Measurements from ENCODE around the gene SAMD11. TPM values are rescaled to one million over a fixed set of nuclear protein-coding genes. Genes with fewer than 3 reads are reported as not detected.

SAMD11 gene
- total RNA-seq, 2 donors from 2014 or later: 5.1 to 7.5 TPM

DNA sequence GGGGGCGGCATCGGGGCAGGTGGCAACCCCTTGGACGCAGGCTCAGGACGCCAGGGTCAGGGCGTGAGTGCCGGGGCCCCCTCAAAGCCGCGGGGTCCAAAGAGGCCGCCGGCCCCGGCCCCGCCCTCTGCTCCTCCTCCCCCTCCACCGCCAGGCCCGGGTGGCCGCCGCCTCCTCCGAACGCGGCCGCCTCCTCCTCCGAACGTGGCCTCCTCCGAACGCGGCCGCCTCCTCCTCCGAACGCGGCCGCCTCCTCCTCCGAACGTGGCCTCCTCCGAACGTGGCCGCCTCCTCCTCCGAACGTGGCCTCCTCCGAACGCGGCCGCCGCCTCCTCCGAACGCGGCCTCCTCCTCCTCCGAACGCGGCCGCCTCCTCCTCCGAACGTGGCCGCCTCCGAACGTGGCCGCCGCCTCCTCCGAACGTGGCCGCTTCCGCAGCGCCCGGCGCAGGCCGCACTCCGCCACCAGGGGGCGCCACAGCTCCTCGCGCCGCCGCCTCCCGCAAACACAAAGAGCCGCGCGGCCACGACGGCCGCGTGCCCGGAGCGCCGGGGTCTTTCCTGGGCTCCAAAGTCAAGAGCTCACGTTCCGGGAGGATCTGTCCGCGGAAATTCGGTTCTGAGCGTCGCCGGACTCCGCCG is 19.3 kb upstream of the SAMD11 start:
- intact Hi-C loops (cut with DNase I): no loop called here
- ATAC-seq (peak; percentile 90 to 91), DNase-seq (peak; percentile 84)

DNA sequence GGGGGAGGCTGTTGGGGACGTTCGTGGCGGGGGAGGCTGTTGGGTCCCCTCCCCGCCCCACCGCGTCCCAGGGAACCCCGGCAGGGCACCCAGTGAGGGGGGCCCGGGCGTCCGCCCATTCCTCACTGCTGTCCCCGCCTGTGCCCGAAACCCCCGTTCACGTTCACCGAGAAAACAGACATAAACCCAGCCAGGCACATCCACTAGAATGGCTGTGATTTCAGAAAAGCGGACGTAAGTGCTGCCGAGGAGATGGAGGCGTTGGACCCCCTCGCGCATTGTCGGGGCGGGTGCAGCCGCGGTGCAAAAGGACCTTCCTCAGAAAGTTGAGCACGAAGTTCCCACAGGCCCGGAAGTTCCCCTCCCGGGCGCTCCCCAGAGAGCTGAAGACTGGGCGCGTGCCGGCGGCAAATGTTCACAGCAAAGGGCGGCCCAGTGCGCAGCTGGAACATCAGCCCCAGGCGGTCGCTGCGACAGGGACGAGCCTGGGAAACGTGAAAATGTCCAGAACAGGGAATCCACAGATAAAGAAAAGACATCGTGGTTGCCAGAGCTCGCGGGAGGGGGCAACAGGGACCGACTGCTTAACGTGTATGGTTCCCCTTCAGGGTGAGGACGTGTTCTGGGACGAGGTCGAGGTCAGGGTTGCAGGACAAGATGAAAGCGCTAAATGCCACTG is 18.5 kb upstream of the SAMD11 start:
- DNase-seq (peak; percentile 66), ATAC-seq (peak; percentile 41 to 61)
- intact Hi-C loops (cut with DNase I): no loop called here

DNA sequence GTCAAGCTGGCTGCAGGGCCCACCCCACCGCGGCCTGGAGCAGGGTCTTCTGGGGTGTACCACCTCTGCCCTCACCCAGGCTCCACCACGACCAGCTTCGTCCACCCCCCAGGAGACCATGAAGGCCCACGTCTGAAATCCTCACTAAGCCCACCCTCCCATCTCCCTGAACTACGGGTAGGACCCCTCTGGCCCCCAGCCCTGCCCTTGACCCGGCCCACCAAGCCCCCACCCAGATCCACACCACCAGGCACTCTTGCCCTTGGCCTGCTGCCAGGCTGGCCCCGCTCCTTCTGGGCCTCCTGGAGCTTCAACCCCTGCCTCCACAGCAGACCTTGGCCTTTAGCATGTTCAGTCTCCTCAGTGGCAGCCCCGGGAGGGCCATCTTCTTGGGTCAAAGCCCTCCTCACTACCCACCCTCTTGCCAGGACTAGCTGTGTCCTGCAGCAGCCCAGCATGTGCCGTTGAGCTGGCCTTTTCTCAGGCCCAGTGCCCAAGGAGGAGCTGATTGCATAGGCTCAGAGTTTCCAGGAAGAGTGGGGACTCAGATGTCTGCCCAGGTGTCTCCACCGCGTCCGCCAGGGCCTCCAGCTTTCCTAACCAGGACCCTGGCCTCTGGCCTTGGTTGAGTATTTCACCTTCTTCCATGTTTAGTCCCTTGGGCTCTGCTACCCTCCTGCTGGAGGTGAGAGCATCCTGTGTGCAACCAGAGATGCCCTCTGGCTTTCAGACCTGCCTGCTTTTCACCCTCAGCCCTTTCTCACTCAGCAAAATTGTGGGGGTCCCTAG is 17.7 kb upstream of the SAMD11 start:
- peak; percentile 27 for DNase-seq
- no peak for ATAC-seq
- intact Hi-C loops (cut with DNase I): loop anchor here in 1 of 2 donors (2.0 kb wide), 1 partner anchor 55 kb away; the partner anchor contains the start of gene KLHL17

GRCh38 chr1:906600-907420 is 16.9 kb upstream of the SAMD11 start:
- ATAC-seq (peak; percentile 8 to 9), DNase-seq (peak; percentile 43)
- intact Hi-C loops (cut with DNase I): loop anchor here in 1 of 2 donors (2.0 kb wide), 1 partner anchor 54 kb away; the partner anchor contains the start of gene KLHL17

GRCh38 chr1:907611-908451 is 15.9 kb upstream of the SAMD11 start:
- DNase-seq (peak; percentile 24), ATAC-seq (no peak)
- intact Hi-C loops (cut with DNase I): loop anchor here in 1 of 2 donors (2.0 kb wide), 1 partner anchor 53 kb away; the partner anchor contains the start of gene KLHL17

DNA sequence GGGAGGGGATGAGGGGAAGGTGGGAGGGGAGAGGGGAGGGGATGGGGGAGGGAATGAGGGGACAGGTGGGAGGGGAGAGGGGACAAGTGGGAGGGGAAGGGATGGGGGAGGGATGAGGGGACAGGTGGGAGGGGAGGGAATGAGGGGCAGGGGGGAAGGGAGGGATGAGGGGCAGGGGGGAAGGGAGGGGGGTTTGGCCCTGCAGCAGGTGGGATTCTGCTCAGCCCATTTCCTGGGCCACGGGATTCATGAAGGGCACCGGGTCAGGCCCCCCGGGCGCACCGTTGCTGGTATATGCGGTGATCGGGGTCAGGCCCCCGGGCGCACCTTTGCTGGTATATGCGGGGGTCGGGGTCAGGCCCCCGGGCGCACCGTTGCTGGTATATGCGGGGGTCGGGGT is 15.1 kb upstream of the SAMD11 start:
- intact Hi-C loops (cut with DNase I): no loop called here
- DNase-seq (no peak), ATAC-seq (no peak)

- DNase-seq (peak; percentile 37), ATAC-seq (peak; percentile 5 to 36)
- intact Hi-C loops (cut with DNase I): no loop called here
Measured at GRCh38 chr1:909861-910310, 13.8 kb upstream of the SAMD11 start.

DNA sequence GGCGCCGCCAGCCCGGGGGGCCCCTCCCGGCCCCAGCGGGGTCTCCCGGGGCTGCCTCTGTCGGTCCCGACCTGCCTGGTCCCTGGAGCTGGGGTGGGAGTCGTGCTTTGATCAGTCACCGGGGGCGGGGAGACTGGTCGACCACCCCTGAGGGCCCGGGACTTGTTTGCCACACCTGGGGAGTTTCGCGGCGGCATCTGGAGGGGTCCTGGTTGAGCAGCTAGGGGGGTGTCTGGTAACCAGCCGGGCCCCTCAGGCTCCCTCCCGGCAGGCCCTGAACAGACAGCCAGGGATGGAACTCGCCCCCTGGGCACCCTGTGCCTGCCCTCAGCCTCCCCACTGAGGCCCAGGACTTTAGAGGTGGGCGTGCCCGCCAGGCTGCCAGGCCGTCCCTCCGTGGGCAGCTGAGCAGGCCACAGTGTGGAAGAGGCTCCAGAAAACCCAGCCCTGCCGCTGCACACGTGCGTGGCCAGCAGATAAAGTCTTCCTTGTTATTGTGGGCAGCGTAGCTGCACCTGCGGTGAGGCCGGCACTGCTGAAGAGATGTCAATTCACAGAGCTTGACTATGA is 13.3 kb upstream of the SAMD11 start:
- DNase-seq: peak; percentile 27
- intact Hi-C loops (cut with DNase I): no loop called here
- ATAC-seq: peak in 1 of 2 donors; percentile 2

DNA sequence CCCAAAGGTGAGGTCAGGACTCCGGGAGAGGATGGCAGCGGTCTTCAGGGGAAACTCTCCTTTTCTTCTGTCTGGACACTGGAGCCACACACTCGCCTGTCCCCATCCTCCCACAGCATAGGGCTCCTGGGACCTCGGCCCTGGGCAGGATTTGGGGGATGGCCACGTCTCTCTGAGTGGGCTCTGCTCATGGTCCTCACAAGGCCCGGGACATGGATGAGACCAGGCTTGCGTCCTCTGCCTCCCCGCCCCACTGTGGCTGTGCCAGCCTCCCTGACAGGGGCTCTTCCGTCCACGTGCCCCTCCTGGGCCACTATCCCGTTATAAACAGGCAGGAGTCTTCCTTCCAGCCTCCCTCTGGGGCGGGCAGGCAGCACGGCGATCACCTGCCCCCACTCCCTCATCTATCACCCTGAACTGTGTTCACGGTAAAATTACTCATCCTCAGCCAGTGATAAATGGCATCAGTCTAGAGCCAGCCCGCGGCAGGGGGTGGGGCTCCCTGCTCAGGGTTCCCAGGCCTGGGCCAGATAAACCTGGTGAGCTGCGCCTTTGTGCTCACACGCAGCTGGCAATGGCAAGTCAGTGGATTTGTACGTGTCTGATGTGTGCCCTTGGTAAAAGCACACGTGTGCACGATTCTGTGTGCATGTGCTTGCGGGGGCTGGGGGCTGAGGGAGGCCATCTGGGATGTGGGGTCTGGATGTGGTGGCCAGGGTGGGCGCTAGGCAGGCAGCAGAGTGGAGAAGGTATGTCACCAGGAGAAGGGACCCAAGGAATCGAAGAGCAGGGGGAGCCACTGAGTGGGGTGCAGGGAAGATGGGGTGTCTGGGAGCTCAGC is 12.6 kb upstream of the SAMD11 start:
- intact Hi-C loops (cut with DNase I): no loop called here
- DNase-seq: peak; percentile 24
- ATAC-seq: peak in 1 of 2 donors; percentile 76

- ATAC-seq (no peak), DNase-seq (no peak)
- intact Hi-C loops (cut with DNase I): no loop called here
Measured at GRCh38 chr1:911875-912739, 11.6 kb upstream of the SAMD11 start.

GRCh38 chr1:912740-913301 is 10.9 kb upstream of the SAMD11 start:
- DNase-seq (peak; percentile 25), ATAC-seq (no peak)
- intact Hi-C loops (cut with DNase I): no loop called here

GRCh38 chr1:913491-914130 is 10.1 kb upstream of the SAMD11 start:
- DNase-seq: peak; percentile 15

DNA sequence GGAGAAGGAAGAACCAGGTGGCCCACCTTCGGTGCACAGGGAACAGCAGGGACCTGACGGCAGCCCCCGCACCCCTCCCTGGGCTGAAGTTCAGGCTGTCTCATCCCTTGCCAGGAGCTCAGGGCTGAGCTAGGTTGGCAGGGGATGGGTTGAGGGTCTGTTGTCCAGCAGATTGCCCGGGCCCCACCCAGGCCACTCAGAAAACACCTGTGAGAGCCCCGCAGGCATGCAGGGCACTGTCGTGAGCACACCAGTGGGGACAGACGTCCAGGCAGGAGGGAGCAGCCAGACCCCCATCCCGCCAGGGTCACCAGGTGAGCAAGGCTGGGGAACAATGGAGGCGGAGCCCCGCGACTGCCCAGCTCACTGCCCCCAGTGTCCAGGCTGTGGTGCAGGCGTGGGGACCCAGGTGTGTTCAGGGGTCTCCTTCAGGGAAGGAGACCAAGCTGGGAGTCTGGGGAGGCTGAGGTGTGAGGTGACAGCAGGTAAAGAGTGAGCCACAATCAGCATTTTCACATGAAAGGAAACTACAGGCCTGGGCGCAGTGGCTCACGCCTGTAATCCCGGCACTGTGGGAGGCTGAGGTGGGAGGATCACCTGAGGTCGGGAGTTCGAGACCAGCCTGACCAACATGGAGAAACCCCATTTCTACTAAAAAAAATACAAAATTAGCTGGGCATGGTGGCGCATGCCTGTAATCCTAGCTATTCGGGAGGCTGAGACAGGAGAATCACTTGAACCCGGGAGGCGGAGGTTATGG is 9.4 kb upstream of the SAMD11 start:
- ATAC-seq: no peak
- intact Hi-C loops (cut with DNase I): no loop called here
- DNase-seq: peak; percentile 13

More at GRCh38 chr1:913491-914130, 10.1 kb upstream of the SAMD11 start:
- ATAC-seq: no peak
- intact Hi-C loops (cut with DNase I): no loop called here

- intact Hi-C loops (cut with DNase I): no loop called here
- ATAC-seq (no peak), DNase-seq (no peak)
Measured at GRCh38 chr1:914891-915280, 8.8 kb upstream of the SAMD11 start.
